ENCODE measurements around the gene DLEU7. TPM values are rescaled to one million over a fixed set of nuclear protein-coding genes. Genes with fewer than 3 reads are reported as not detected.

DLEU7 gene
- total and polyA plus RNA-seq, 10 of the 15 experiments (the other 5 are each of a cell fraction or from before 2014, with no cell fraction given) = not detected

- TF ChIP-seq BRCA1 (IDR thresholded peaks at IDR 0.05; ENCODE audit: low read depth, low read length) = no peak
- TF ChIP-seq MTA2 (IDR thresholded peaks at IDR 0.05; ENCODE audit: low read depth) = no peak
- TF ChIP-seq SMAD1 (IDR thresholded peaks at IDR 0.05; ENCODE audit: low read depth, partially characterized antibody) = no peak
- no peak for TF ChIP-seq MEF2B (IDR thresholded peaks at IDR 0.05; ENCODE audit: partially characterized antibody, poor library complexity, severe bottlenecking)
- TF ChIP-seq NFYB (IDR thresholded peaks at IDR 0.05; ENCODE audit: insufficient read depth, low read depth, low read length) = no peak
- no peak for TF ChIP-seq TAF1 (IDR thresholded peaks at IDR 0.05; ENCODE audit: borderline replicate concordance, low read depth, low read length)
- TF ChIP-seq CREM (IDR thresholded peaks at IDR 0.05; ENCODE audit: low read depth) = no peak
- TF ChIP-seq DPF2 (IDR thresholded peaks at IDR 0.05) = no peak
- TF ChIP-seq PAX8 (IDR thresholded peaks at IDR 0.05) = no peak
- TF ChIP-seq, protein P1, sequence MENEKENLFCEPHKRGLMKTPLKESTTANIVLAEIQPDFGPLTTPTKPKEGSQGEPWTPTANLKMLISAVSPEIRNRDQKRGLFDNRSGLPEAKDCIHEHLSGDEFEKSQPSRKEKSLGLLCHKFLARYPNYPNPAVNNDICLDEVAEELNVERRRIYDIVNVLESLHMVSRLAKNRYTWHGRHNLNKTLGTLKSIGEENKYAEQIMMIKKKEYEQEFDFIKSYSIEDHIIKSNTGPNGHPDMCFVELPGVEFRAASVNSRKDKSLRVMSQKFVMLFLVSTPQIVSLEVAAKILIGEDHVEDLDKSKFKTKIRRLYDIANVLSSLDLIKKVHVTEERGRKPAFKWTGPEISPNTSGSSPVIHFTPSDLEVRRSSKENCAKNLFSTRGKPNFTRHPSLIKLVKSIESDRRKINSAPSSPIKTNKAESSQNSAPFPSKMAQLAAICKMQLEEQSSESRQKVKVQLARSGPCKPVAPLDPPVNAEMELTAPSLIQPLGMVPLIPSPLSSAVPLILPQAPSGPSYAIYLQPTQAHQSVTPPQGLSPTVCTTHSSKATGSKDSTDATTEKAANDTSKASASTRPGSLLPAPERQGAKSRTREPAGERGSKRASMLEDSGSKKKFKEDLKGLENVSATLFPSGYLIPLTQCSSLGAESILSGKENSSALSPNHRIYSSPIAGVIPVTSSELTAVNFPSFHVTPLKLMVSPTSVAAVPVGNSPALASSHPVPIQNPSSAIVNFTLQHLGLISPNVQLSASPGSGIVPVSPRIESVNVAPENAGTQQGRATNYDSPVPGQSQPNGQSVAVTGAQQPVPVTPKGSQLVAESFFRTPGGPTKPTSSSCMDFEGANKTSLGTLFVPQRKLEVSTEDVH (IDR thresholded peaks at IDR 0.05; ENCODE audit: low read depth, partially characterized antibody) = no peak
- TF ChIP-seq RUNX3 (IDR thresholded peaks at IDR 0.05; ENCODE audit: low read length) = peak; percentile 50
- no peak for TF ChIP-seq PRDM15 (CRISPR knock-in tag; IDR thresholded peaks at IDR 0.05)
- no peak for TF ChIP-seq IRF5 (IDR thresholded peaks at IDR 0.05; ENCODE audit: borderline replicate concordance)
- 0 out of 2 replicates have a peak, but pooled peaks have one; percentile 26 for TF ChIP-seq FOXM1 (IDR thresholded peaks at IDR 0.05; ENCODE audit: low read depth, low read length)
- TF ChIP-seq EED (IDR thresholded peaks at IDR 0.05; ENCODE audit: low read depth) = peak; percentile 53; the same call in 1 of the 2 replicates
- no peak for TF ChIP-seq TARDBP (IDR thresholded peaks at IDR 0.05; ENCODE audit: borderline replicate concordance)
- TF ChIP-seq ZBTB33 (IDR thresholded peaks at IDR 0.05) = no peak
- TF ChIP-seq SMC3 (IDR thresholded peaks at IDR 0.05; ENCODE audit: borderline replicate concordance, low read length) = peak; percentile 89
- no peak for TF ChIP-seq ZNF217 (IDR thresholded peaks at IDR 0.05)
Observed at GRCh38 chr13:50801087-50801931, 42.2 kb downstream of the DLEU7 start (continued).

Measured in GM12878 (cell line).